ENCODE measurements around the gene PPP4R4. TPM values are rescaled to one million over a fixed set of nuclear protein-coding genes. Genes with fewer than 3 reads are reported as not detected.

PPP4R4 gene
- total RNA-seq, 1 experiment from 2014 or later = 5.5 TPM

GRCh38 chr14:94225460-94226378 is 51.6 kb downstream of the PPP4R4 start:
- RAD21 ChIA-PET (ENCODE audit: low non-redundant PET in 1 of 2, low total read pairs in 2 of 2, uncharacterized antibody in 2 of 2, unreplicated experiment in 2 of 2) = no interaction called here
- BruUV-seq (replicated peaks) = no TSS peak
- ATAC-seq (no peak), DNase-seq (ENCODE audit: low read depth, low spot score) (no peak)
- Histone ChIP-seq H4K20me1 (ENCODE audit: insufficient read depth) (no peaks in the 10 kb centered on the region), H3K4me3 (replicated peaks in 1 of 2; ENCODE audit: low read depth in 1 of 2, low read length in 2 of 2) (no peak overlapping the region), H3K27ac (ENCODE audit: low read depth, low read length) (no peak overlapping the region), H2AFZ (ENCODE audit: low read depth, low read length, poor library complexity, severe bottlenecking) (no peak overlapping the region), H3K27me3 (ENCODE audit: insufficient read depth, low read length) (no peaks in the 10 kb centered on the region), H3K4me1 (ENCODE audit: control insufficient read depth in 1 of 2, insufficient read depth in 2 of 2, low read length in 2 of 2) (no peaks in the 10 kb centered on the region), H3K9ac (ENCODE audit: low read length) (no peak overlapping the region), H3K4me2 (ENCODE audit: low read length) (no peak overlapping the region), H3K9me3 (ENCODE audit: control insufficient read depth in 1 of 2, insufficient read depth in 1 of 2, low read depth in 1 of 2, low read length in 2 of 2) (no peaks in the 10 kb centered on the region; a peak in 1 of 4 replicates), H3K79me2 (ENCODE audit: insufficient read depth, low read length) (no peaks in the 10 kb centered on the region), H3K9me2 (ENCODE audit: insufficient read depth) (no peaks in the 10 kb centered on the region), H3K36me3 (ENCODE audit: control insufficient read depth in 1 of 2, insufficient read depth in 2 of 2, low read length in 2 of 2) (no peaks in the 10 kb centered on the region)
- POLR2A ChIA-PET = no interaction called here
- intact Hi-C loops (cut with micrococcal nuclease) = no loop called here
- CTCF ChIA-PET = no interaction called here
- TF ChIP-seq EGR1 (IDR thresholded peaks at IDR 0.05; ENCODE audit: low read depth) (no peak), TCF7L2 (IDR thresholded peaks at IDR 0.05; ENCODE audit: borderline replicate concordance, extremely low read depth, insufficient read depth, insufficient read length) (no peak), ZBTB33 (IDR thresholded peaks at IDR 0.05; ENCODE audit: extremely low read depth, insufficient replicate concordance, low read length) (no peak), MAX (IDR thresholded peaks at IDR 0.05) (no peak), CBX3 (IDR thresholded peaks at IDR 0.05; ENCODE audit: low read depth) (no peak), JUND (IDR thresholded peaks at IDR 0.05) (no peak), YY1 (IDR thresholded peaks at IDR 0.05; ENCODE audit: extremely low read depth, insufficient replicate concordance, low read depth, low read length) (no peak), RAD21 (IDR thresholded peaks at IDR 0.05; ENCODE audit: low read depth) (no peak), POLR2AphosphoS5 (IDR thresholded peaks at IDR 0.05; ENCODE audit: low read depth, low read length) (no peak), REST (IDR thresholded peaks at IDR 0.05; ENCODE audit: low read depth) (no peak), ATF3 (IDR thresholded peaks at IDR 0.05) (no peak), POLR2A (IDR thresholded peaks at IDR 0.05; ENCODE audit: borderline replicate concordance, extremely low read depth, insufficient read depth, insufficient read length) (no peak), CEBPB (IDR thresholded peaks at IDR 0.05; ENCODE audit: low read depth) (no peak), ELF1 (IDR thresholded peaks at IDR 0.05; ENCODE audit: borderline replicate concordance, low read depth) (no peak), ZFX (IDR thresholded peaks at IDR 0.05) (no peak), EZH2 (IDR thresholded peaks at IDR 0.05) (no peak), SRF (IDR thresholded peaks at IDR 0.05; ENCODE audit: low read depth) (no peak), EZH2phosphoT487 (IDR thresholded peaks at IDR 0.05; ENCODE audit: borderline replicate concordance) (no peak)
